Esophagus squamous epithelium (tissue), 5 donors: ENCODE results near the gene ECI1. TPM values are rescaled to one million over a fixed set of nuclear protein-coding genes. Genes with fewer than 3 reads are reported as not detected.
A peak's percentile ranks its signal among the peaks of the same experiment; 100 is the strongest.

Source experiments
- DNase-seq: peaks from one replicate; lab custom pipeline; 2025; lab: John Stamatoyannopoulos, UW
- H3K27ac ChIP-seq, 4 donors: fragments of 200-600 bp; sonication (generic); one replicate each; pipeline ENCODE4 v1.5.1; 2016 to 2019; ENCODE audit warnings: mild to moderate bottlenecking in 1 of 4
- H3K27me3 ChIP-seq, 4 donors: fragments of 200-600 bp; sonication (generic); 1 replicate in 3 of 4; 2 replicates in 1 of 4; pipeline versions ENCODE4 v1.5.1 to v1.6.0; 2017 to 2021; ENCODE audit warnings: antibody characterized with exemption in 1 of 4
- H3K36me3 ChIP-seq, 3 donors: fragments of 200-600 bp; sonication (generic); one replicate each; pipeline ENCODE4 v1.5.1; 2016 to 2019
- H3K4me1 ChIP-seq, 3 donors: fragments of 200-600 bp; sonication (generic); one replicate each; pipeline ENCODE4 v1.5.1; 2017 to 2019
- H3K4me3 ChIP-seq, 4 donors: fragments of 200-600 bp; sonication (generic); 1 replicate in 3 of 4; 2 replicates in 1 of 4; pipeline ENCODE4 v1.5.1; 2016 to 2019; ENCODE audit warnings: mild to moderate bottlenecking in 2 of 4, moderate library complexity in 1 of 4
- H3K9me3 ChIP-seq, 3 donors: fragments of 200-600 bp; sonication (generic); one replicate each; pipeline ENCODE4 v1.5.1; 2016 to 2019
- CTCF ChIP-seq, 6 experiments: fragments of 450-650 bp in 4 of 6; fragments of 200-600 bp in 2 of 6; sonication (generic) in 2 of 6; IDR thresholded peaks; one replicate each; pipeline ENCODE4 v1.5.1; 2016 to 2019; ENCODE audit warnings: antibody characterized with exemption in 6 of 6, mild to moderate bottlenecking in 4 of 6, moderate library complexity in 4 of 6
- POLR2A ChIP-seq, 4 donors: fragments of 450-650 bp; IDR thresholded peaks; one replicate each; pipeline ENCODE4 v1.6.1; 2017; ENCODE audit warnings: antibody characterized with exemption in 4 of 4, mild to moderate bottlenecking in 4 of 4, moderate library complexity in 3 of 4
- WGBS, 2 donors: methylation state at CpG; one replicate each; pipeline ENCODE4 v1.1.5; 2018; 5-methylcytosine and 5-hydroxymethylcytosine counted together
- intact Hi-C: fragments of 100-400 bp; cut with DNase I; formaldehyde crosslinking; loops from one replicate; pipeline ENCODE4 v1.15.0; 2022
- total RNA-seq, 4 donors: library from RNA; depleted of rRNA; stranded (reverse); fragments of >200 nt; gene quantifications; one replicate each; pipeline ENCODE4 v1.1.0, GENCODE V29; 2016
- donor health status: DM: yes; HTN: yes; CAD: no.

The ECI1 gene
- total RNA-seq, 4 donors from 2014 or later: 38.6 to 50.7 (median 42.6) TPM

GRCh38 chr16:2211923-2212347, 39.5 kb downstream of the ECI1 start:
- Histone ChIP-seq H3K4me1 (peaks cover 22 to 44% (median 28%) of the 10 kb centered on the region in 3 donors), H3K4me3 (no peak overlapping the region), H3K27me3 (no peaks in the 10 kb centered on the region), H3K9me3 (no peaks in the 10 kb centered on the region), H3K27ac (peak overlapping the region in 1 of 4 donors; percentile 8), H3K36me3 (peaks cover 14 to 37% (median 24%) of the 10 kb centered on the region in 3 donors)
- TF ChIP-seq CTCF (IDR thresholded peaks at IDR 0.05): no peak
- TF ChIP-seq POLR2A (IDR thresholded peaks at IDR 0.05): no peak
- 60% methylated on average over 4 of the region's 11 CpGs; no CpG with 5 or more reads in 1 of the 2 donors for WGBS, 2 donors
- intact Hi-C loops: no loop called here
- DNase-seq: no peak

- Histone ChIP-seq H3K27me3 (no peaks in the 10 kb centered on the region), H3K4me3 (no peak within 1 kb of the TSS), H3K27ac (peak within 1 kb of the TSS in 1 of 4 donors; percentile 8), H3K4me1 (peaks cover 33 to 53% (median 40%) of the 10 kb centered on the region in 3 donors), H3K9me3 (no peaks in the 10 kb centered on the region), H3K36me3 (peaks cover 14 to 43% (median 25%) of the 10 kb centered on the region in 3 donors)
- WGBS, 2 donors: 45 to 55% methylated on average over 5 to 7 of the region's 24 CpGs
- intact Hi-C loops: no loop called here
- no peak for DNase-seq
- TF ChIP-seq CTCF (IDR thresholded peaks at IDR 0.05) (no peak), POLR2A (IDR thresholded peaks at IDR 0.05) (no peak)
Observed at GRCh38 chr16:2210386-2211365, 40.7 kb downstream of the ECI1 start, which contains the start of gene BRICD5. BRICD5 (minus strand) TSS chr16:2210863; CDS start chr16:2210833, 30 bp downstream.

GRCh38 chr16:2210009-2210332, 41.4 kb downstream of the ECI1 start:
- WGBS, 2 donors: 87% methylated on average over 11 of the region's 17 CpGs; no CpG with 5 or more reads in 1 of the 2 donors
- Histone ChIP-seq H3K27ac (no peak overlapping the region), H3K27me3 (no peaks in the 10 kb centered on the region), H3K4me1 (peaks cover 33 to 49% (median 42%) of the 10 kb centered on the region in 3 donors), H3K4me3 (no peak overlapping the region), H3K36me3 (peaks cover 14 to 43% (median 25%) of the 10 kb centered on the region in 3 donors), H3K9me3 (no peaks in the 10 kb centered on the region)
- TF ChIP-seq CTCF (IDR thresholded peaks at IDR 0.05) (no peak), POLR2A (IDR thresholded peaks at IDR 0.05) (no peak)
- intact Hi-C loops: no loop called here
- DNase-seq: no peak

- DNase-seq: no peak
- peaks cover 33 to 54% (median 47%) of the 10 kb centered on the region in 3 donors for H3K4me1 ChIP-seq
- peaks cover 14 to 43% (median 25%) of the 10 kb centered on the region in 3 donors for H3K36me3 ChIP-seq
- H3K9me3 ChIP-seq: no peaks in the 10 kb centered on the region
- intact Hi-C loops: no loop called here
- WGBS, 2 donors: 100% methylated on average over 4 of the region's 29 CpGs; no CpG with 5 or more reads in 1 of the 2 donors
- H3K4me3 ChIP-seq: no peak overlapping the region
- H3K27me3 ChIP-seq: no peaks in the 10 kb centered on the region
- TF ChIP-seq POLR2A (IDR thresholded peaks at IDR 0.05) (no peak), CTCF (IDR thresholded peaks at IDR 0.05) (no peak)
- H3K27ac ChIP-seq: no peak overlapping the region
Observed at GRCh38 chr16:2209258-2210008, 42.0 kb downstream of the ECI1 start.
